ENCODE results near the gene HSD17B10. TPM values are rescaled to one million over a fixed set of nuclear protein-coding genes. Genes with fewer than 3 reads are reported as not detected.

The HSD17B10 gene
- total and polyA plus RNA-seq, 8 donors, result 16.1 to 84.3 (median 36.2) TPM; not detected in 1

- Histone ChIP-seq H3K9me3 (no peaks in the 10 kb centered on the region), H3K4me3 (no peak overlapping the region), H3K27ac (no peak overlapping the region), H3K27me3 (peaks cover 0 to 5% (median 0%) of the 10 kb centered on the region in 3 donors), H3K4me1 (no peaks in the 10 kb centered on the region), H3K36me3 (no peaks in the 10 kb centered on the region)
- intact Hi-C loops (cut with DNase I; ENCODE audit: low total_unique reads), result loop anchor here (10.0 kb wide), 1 partner anchor 155 kb away; no protein-coding TSS in a partner anchor
- no peak for DNase-seq
- WGBS, 5 donors, result 66 to 91% (median 88%) methylated on average over 3 of the region's 3 CpGs
- TF ChIP-seq CTCF (IDR thresholded peaks at IDR 0.05) (no peak), POLR2A (IDR thresholded peaks at IDR 0.05) (no peak), EP300 (IDR thresholded peaks at IDR 0.05) (no peak), POLR2AphosphoS5 (IDR thresholded peaks at IDR 0.05) (no peak)
Observed at GRCh38 chrX:53449632-53450031, 15.5 kb upstream of the HSD17B10 start.

- Histone ChIP-seq H3K27me3 (peaks cover 0 to 5% (median 0%) of the 10 kb centered on the region in 3 donors), H3K27ac (no peak overlapping the region), H3K36me3 (no peaks in the 10 kb centered on the region), H3K4me1 (no peaks in the 10 kb centered on the region), H3K4me3 (no peak overlapping the region), H3K9me3 (no peaks in the 10 kb centered on the region)
- TF ChIP-seq EP300 (IDR thresholded peaks at IDR 0.05) (no peak), POLR2A (IDR thresholded peaks at IDR 0.05) (no peak), CTCF (IDR thresholded peaks at IDR 0.05) (no peak), POLR2AphosphoS5 (IDR thresholded peaks at IDR 0.05) (no peak)
- WGBS, 5 donors, result 69 to 93% (median 71%) methylated on average over 2 of the region's 2 CpGs
- DNase-seq, result peak in 1 of 2 donors; percentile 39
- intact Hi-C loops (cut with DNase I; ENCODE audit: low total_unique reads), result loop anchor here (10.0 kb wide), 1 partner anchor 153 kb away; no protein-coding TSS in a partner anchor
Observed at GRCh38 chrX:53447441-53447840, 13.3 kb upstream of the HSD17B10 start.

- H3K36me3 ChIP-seq, result no peaks in the 10 kb centered on the region
- H3K27me3 ChIP-seq, result peaks cover 0 to 7% (median 0%) of the 10 kb centered on the region in 3 donors
- no peak overlapping the region for H3K27ac ChIP-seq
- TF ChIP-seq CTCF (IDR thresholded peaks at IDR 0.05) (peak in 3 of 7 experiments; percentile 29 to 37 (median 30)), POLR2A (IDR thresholded peaks at IDR 0.05) (no peak)
- intact Hi-C loops (cut with DNase I; ENCODE audit: low total_unique reads), result loop anchor here (10.0 kb wide), 1 partner anchor 151 kb away; no protein-coding TSS in a partner anchor
- H3K4me3 ChIP-seq, result no peak overlapping the region
- H3K4me1 ChIP-seq, result peaks cover 0 to 12% (median 9%) of the 10 kb centered on the region in 4 donors
- DNase-seq, result peak; percentile 44 to 52
- no peaks in the 10 kb centered on the region for H3K9me3 ChIP-seq
- 12 to 24% (median 18%) methylated on average over 6 of the region's 6 CpGs for WGBS, 5 donors
Observed at GRCh38 chrX:53445977-53446376, 11.8 kb upstream of the HSD17B10 start.

- intact Hi-C loops (cut with DNase I; ENCODE audit: low total_unique reads), result loop anchor here (10.0 kb wide), 1 partner anchor 147 kb away; no protein-coding TSS in a partner anchor
- peak in 1 of 2 donors; percentile 10 for DNase-seq
- no peak overlapping the region for H3K4me3 ChIP-seq
- TF ChIP-seq POLR2AphosphoS5 (IDR thresholded peaks at IDR 0.05) (no peak), POLR2A (IDR thresholded peaks at IDR 0.05) (no peak), EP300 (IDR thresholded peaks at IDR 0.05) (no peak), CTCF (IDR thresholded peaks at IDR 0.05) (no peak)
- peaks cover 0 to 19% (median 13%) of the 10 kb centered on the region in 4 donors for H3K4me1 ChIP-seq
- H3K27me3 ChIP-seq, result peaks cover 0 to 19% (median 0%) of the 10 kb centered on the region in 3 donors
- no peaks in the 10 kb centered on the region for H3K9me3 ChIP-seq
- H3K36me3 ChIP-seq, result no peaks in the 10 kb centered on the region
- 59 to 91% (median 76%) methylated on average over 1 of the region's 1 CpG; no CpG with 5 or more reads in 1 of the 5 donors for WGBS, 5 donors
- peak overlapping the region in 2 of 5 donors; percentile 66 to 77 for H3K27ac ChIP-seq
Observed at GRCh38 chrX:53442322-53442631, 8.1 kb upstream of the HSD17B10 start.

Data from stomach (tissue), 9 donors.